Measurements from ENCODE around the gene CRYBG1.

The CRYBG1 gene

GRCh38 chr6:106381223-106381622 is 20.7 kb downstream of the CRYBG1 start:
- no peak for TF ChIP-seq CTCF (IDR thresholded peaks at IDR 0.05; ENCODE audit: unreplicated experiment in 3 of 3)
- no peaks in the 10 kb centered on the region for H3K36me3 Mint-ChIP-seq (ENCODE audit: low read depth)
- H3K27ac Mint-ChIP-seq = no peak overlapping the region
- peaks cover 5% of the 10 kb centered on the region for H3K4me1 Mint-ChIP-seq
- no peaks in the 10 kb centered on the region for H3K9me3 Mint-ChIP-seq
- no peak overlapping the region for H3K4me3 Mint-ChIP-seq
- H3K27me3 Mint-ChIP-seq (ENCODE audit: low read depth) = peaks cover 10% of the 10 kb centered on the region

GRCh38 chr6:106381881-106382280 is 21.4 kb downstream of the CRYBG1 start:
- no peak overlapping the region for H3K4me3 Mint-ChIP-seq
- no peaks in the 10 kb centered on the region for H3K9me3 Mint-ChIP-seq
- H3K27ac Mint-ChIP-seq = no peak overlapping the region
- H3K36me3 Mint-ChIP-seq (ENCODE audit: low read depth) = no peaks in the 10 kb centered on the region
- peaks cover 4% of the 10 kb centered on the region for H3K4me1 Mint-ChIP-seq
- H3K27me3 Mint-ChIP-seq (ENCODE audit: low read depth) = peaks cover 8% of the 10 kb centered on the region
- TF ChIP-seq CTCF (IDR thresholded peaks at IDR 0.05; ENCODE audit: unreplicated experiment in 3 of 3) = no peak

GRCh38 chr6:106383573-106383972 is 23.1 kb downstream of the CRYBG1 start:
- Mint-ChIP-seq H3K4me3 (no peak overlapping the region), H3K27me3 (ENCODE audit: low read depth) (peaks cover 8% of the 10 kb centered on the region), H3K4me1 (no peaks in the 10 kb centered on the region), H3K36me3 (ENCODE audit: low read depth) (no peaks in the 10 kb centered on the region), H3K9me3 (no peaks in the 10 kb centered on the region), H3K27ac (no peak overlapping the region)
- no peak for TF ChIP-seq CTCF (IDR thresholded peaks at IDR 0.05; ENCODE audit: unreplicated experiment in 3 of 3)

GRCh38 chr6:106385530-106385929 is 25.0 kb downstream of the CRYBG1 start:
- Mint-ChIP-seq H3K36me3 (ENCODE audit: low read depth) (no peaks in the 10 kb centered on the region), H3K27me3 (ENCODE audit: low read depth) (peaks cover 6% of the 10 kb centered on the region), H3K4me1 (no peaks in the 10 kb centered on the region), H3K27ac (no peak overlapping the region), H3K9me3 (no peaks in the 10 kb centered on the region), H3K4me3 (no peak overlapping the region)
- no peak for TF ChIP-seq CTCF (IDR thresholded peaks at IDR 0.05; ENCODE audit: unreplicated experiment in 3 of 3)

GRCh38 chr6:106387875-106388274 is 27.4 kb downstream of the CRYBG1 start:
- H3K4me1 Mint-ChIP-seq = no peaks in the 10 kb centered on the region
- H3K9me3 Mint-ChIP-seq = no peaks in the 10 kb centered on the region
- TF ChIP-seq CTCF (IDR thresholded peaks at IDR 0.05; ENCODE audit: unreplicated experiment in 3 of 3) = no peak
- H3K4me3 Mint-ChIP-seq = no peak overlapping the region
- H3K27me3 Mint-ChIP-seq (ENCODE audit: low read depth) = peaks cover 5% of the 10 kb centered on the region
- H3K36me3 Mint-ChIP-seq (ENCODE audit: low read depth) = no peaks in the 10 kb centered on the region
- no peak overlapping the region for H3K27ac Mint-ChIP-seq

- no peak for TF ChIP-seq CTCF (IDR thresholded peaks at IDR 0.05; ENCODE audit: unreplicated experiment in 3 of 3)
- Mint-ChIP-seq H3K27me3 (ENCODE audit: low read depth) (peaks cover 5% of the 10 kb centered on the region), H3K9me3 (no peaks in the 10 kb centered on the region), H3K27ac (no peak overlapping the region), H3K4me3 (no peak overlapping the region), H3K36me3 (ENCODE audit: low read depth) (no peaks in the 10 kb centered on the region), H3K4me1 (no peaks in the 10 kb centered on the region)
Observed at GRCh38 chr6:106390088-106390487, 29.6 kb downstream of the CRYBG1 start.

Data from nephron (organoid).